K562 (cell line): Measurements from ENCODE around the gene CFAP58. TPM values are rescaled to one million over a fixed set of nuclear protein-coding genes. Genes with fewer than 3 reads are reported as not detected.

Experiments used
- ARID1B ChIP-seq: fragments of 450-650 bp; IDR thresholded peaks from 2 replicates; pipeline ENCODE4 v1.6.1; 2016; ENCODE audit warnings: antibody characterized with exemption, mild to moderate bottlenecking, inconsistent platforms
- BACH1 ChIP-seq: fragments of 200-800 bp; sonication (Bioruptor generic); IDR thresholded peaks from 2 replicates; pipeline ENCODE4 v1.6.1; 2016; ENCODE audit warnings: missing genetic modification characterization, missing compliant biosample characterization
- CBFA2T2 ChIP-seq: fragments of 450-650 bp; conservative IDR thresholded peaks from 2 replicates; pipeline ENCODE4 v1.6.1; 2017; ENCODE audit warnings: mild to moderate bottlenecking
- DACH1 ChIP-seq: fragments of 450-650 bp; IDR thresholded peaks from 2 replicates; pipeline ENCODE4 v1.6.1; 2018; ENCODE audit not compliant: partially characterized antibody
- HCFC1 ChIP-seq: IDR thresholded peaks from 2 replicates; pipeline ENCODE4 v1.6.1; 2012; ENCODE audit warnings: low read depth, low read length, improper control_type of control experiment
- ILF3 ChIP-seq: fragments of 450-650 bp; IDR thresholded peaks from 2 replicates; pipeline ENCODE4 v1.6.1; 2018; ENCODE audit warnings: antibody characterized with exemption, mild to moderate bottlenecking, moderate library complexity, borderline replicate concordance
- KDM5B ChIP-seq: fragments of 200-600 bp; sonication (generic); IDR thresholded peaks from 2 replicates; pipeline ENCODE4 v1.6.1; 2012; ENCODE audit warnings: low read depth, mild to moderate bottlenecking, moderate library complexity, low read length, control low read depth, inconsistent platforms; ENCODE audit not compliant: insufficient replicate concordance
- NBN ChIP-seq: fragments of 450-650 bp; IDR thresholded peaks from 2 replicates; pipeline ENCODE4 v1.6.1; 2016; ENCODE audit warnings: low read depth, mild to moderate bottlenecking
- NCOR1 ChIP-seq: fragments of 450-650 bp; IDR thresholded peaks from 2 replicates; pipeline ENCODE4 v1.6.1; 2016; ENCODE audit warnings: mild to moderate bottlenecking, moderate library complexity
- NFE2 ChIP-seq: IDR thresholded peaks from 2 replicates; pipeline ENCODE4 v1.6.1; 2014; ENCODE audit warnings: antibody characterized with exemption, low read depth
- RBFOX2 ChIP-seq: fragments of 200-400 bp; formaldehyde crosslinking; IDR thresholded peaks from 2 replicates; pipeline ENCODE4 v1.6.1; 2017; ENCODE audit warnings: low read depth, mild to moderate bottlenecking, low read length, moderate library complexity
- RBM34 ChIP-seq: fragments of 200-400 bp; formaldehyde crosslinking; IDR thresholded peaks from 2 replicates; pipeline ENCODE4 v1.6.1; 2018; ENCODE audit warnings: low read length, borderline replicate concordance; ENCODE audit not compliant: insufficient read depth
- STAT5A ChIP-seq: IDR thresholded peaks from 2 replicates; pipeline ENCODE4 v1.6.1; 2012; ENCODE audit warnings: low read length, inconsistent platforms, borderline replicate concordance
- TEAD4 ChIP-seq, 2 experiments: sonication (generic) in 1 of 2; formaldehyde crosslinking in 1 of 2; IDR thresholded peaks; 2 replicates each; pipeline versions ENCODE4 v1.6.1 to v1.8.0; 2012 to 2022; ENCODE audit warnings: borderline replicate concordance in 1 of 2, inconsistent platforms in 1 of 2, low read length in 1 of 2, mild to moderate bottlenecking in 1 of 2, missing genetic modification reagents in 1 of 2
- TOE1 ChIP-seq, 2 experiments: fragments of 450-650 bp in 1 of 2; sonication (generic) in 1 of 2; formaldehyde crosslinking in 1 of 2; IDR thresholded peaks; 2 replicates each; pipeline versions ENCODE4 v1.7.1 to v1.8.0; 2016 to 2022; ENCODE audit warnings: borderline replicate concordance in 2 of 2, mild to moderate bottlenecking in 2 of 2, antibody characterized with exemption in 1 of 2, inconsistent platforms in 1 of 2, low read depth in 1 of 2, missing genetic modification reagents in 1 of 2, moderate library complexity in 1 of 2
- ZFX ChIP-seq: sonication (generic); formaldehyde crosslinking; IDR thresholded peaks from 2 replicates; pipeline ENCODE4 v1.8.0; 2022; ENCODE audit warnings: mild to moderate bottlenecking, missing genetic modification reagents, moderate library complexity
- ZNF12 ChIP-seq: sonication (generic); formaldehyde crosslinking; IDR thresholded peaks from 2 replicates; pipeline ENCODE4 v1.4.0; 2020; ENCODE audit warnings: mild to moderate bottlenecking, missing genetic modification reagents
- ZNF175 ChIP-seq: fragments of 200-800 bp; sonication (Bioruptor generic); IDR thresholded peaks from 2 replicates; pipeline ENCODE4 v1.6.1; 2016; ENCODE audit warnings: low read depth, mild to moderate bottlenecking, missing genetic modification characterization, missing compliant biosample characterization
- ZNF696 ChIP-seq: fragments of 250-450 bp; sonication (Bioruptor Pico); conservative IDR thresholded peaks from 2 replicates; pipeline ENCODE4 v1.4.0; 2020; ENCODE audit warnings: mild to moderate bottlenecking, moderate library complexity
- ZSCAN32 ChIP-seq: fragments of 450-650 bp; formaldehyde crosslinking; IDR thresholded peaks from 2 replicates; pipeline ENCODE4 v1.4.0; 2020; ENCODE audit warnings: mild to moderate bottlenecking, moderate library complexity
- polyA plus RNA-seq, 8 experiments: library from polyadenylated mRNA; depleted of rRNA in 4 of 8; stranded (reverse) in 5 of 8; unstranded in 3 of 8; fragments of >200 nt; fragmentation: Nextera tagmentation in 2 of 8; fragmentation: Illumina TruSeq in 1 of 8; extraction: Ambion mirVana in 2 of 8; extraction: Trizol in 1 of 8; gene quantifications; 2 replicates each; pipeline versions ENCODE4 v1.2.1 to v1.2.3, GENCODE V29; 2011 to 2014; ENCODE audit warnings: inconsistent platforms in 1 of 8, missing spikeins in 1 of 8
- total RNA-seq, 7 experiments: library from RNA; depleted of rRNA in 6 of 7; stranded (reverse); fragments of >200 nt in 6 of 7; fragmentation: Illumina TruSeq in 2 of 7; extraction: Trizol in 2 of 7; gene quantifications; 2 replicates each; pipeline versions ENCODE4 v1.2.1 to v1.2.3, GENCODE V29; 2011 to 2021; ENCODE audit warnings: low replicate concordance in 1 of 7
- TF ChIP-seq, protein P1 (sequence below): sonication (generic); formaldehyde crosslinking; IDR thresholded peaks from 2 replicates; pipeline ENCODE4 v1.8.1; 2022; ENCODE audit warnings: missing genetic modification reagents
- TF ChIP-seq, protein P2 (sequence below), 2 experiments: fragments of 450-650 bp; conservative IDR thresholded peaks; 2 replicates each; pipeline ENCODE4 v1.6.1; 2017; ENCODE audit warnings: mild to moderate bottlenecking in 2 of 2, moderate library complexity in 2 of 2
- TF ChIP-seq, protein P3 (sequence below): fragments of 250-450 bp; sonication (Bioruptor Pico); IDR thresholded peaks from 2 replicates; pipeline ENCODE4 v1.4.0; 2020

The CFAP58 gene
- total and polyA plus RNA-seq, 9 of the 15 experiments (the other 6 are each of a cell fraction or from before 2014, with no cell fraction given): 0.08 to 2.0 (median 0.71) TPM

DNA sequence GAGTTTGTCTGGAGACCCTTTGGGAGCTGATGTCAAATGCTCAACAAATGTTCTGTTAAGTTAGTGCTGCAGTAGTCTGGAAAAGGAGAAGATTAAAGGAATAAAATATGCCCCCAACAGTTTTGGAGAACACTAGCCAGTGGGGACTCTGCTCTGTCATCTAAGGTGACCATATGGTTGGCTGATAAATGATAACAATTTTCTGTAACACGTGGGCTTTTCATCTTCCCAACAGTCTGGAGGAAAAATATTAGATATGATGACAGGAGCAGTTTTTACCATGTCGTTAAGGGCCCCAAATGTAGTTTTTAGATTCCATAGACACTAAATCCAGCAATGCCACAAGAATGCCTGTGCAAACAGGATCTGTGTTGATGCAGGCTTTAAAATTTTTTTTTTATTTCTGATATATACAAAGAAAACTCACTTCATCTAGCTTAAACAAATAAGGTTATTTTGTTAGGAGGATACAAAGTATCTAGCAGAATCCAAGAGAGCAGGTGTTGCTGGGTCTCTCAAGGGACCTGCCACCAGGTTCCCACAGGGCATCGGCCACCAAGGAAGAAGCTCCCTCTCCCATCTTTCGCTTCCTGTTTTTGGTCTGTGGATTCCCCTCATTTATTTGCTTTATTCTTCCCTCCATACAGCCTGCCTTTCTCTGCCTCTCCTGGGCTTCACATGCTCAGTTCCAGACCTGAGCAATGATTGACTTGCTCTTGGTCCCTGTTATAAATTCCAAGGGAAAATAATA, 6.2 kb upstream of the CFAP58 start (continued):
- TF ChIP-seq KDM5B (no peak), ZSCAN32 (CRISPR knock-in tag) (no peak), NBN (no peak), ZNF175 (CRISPR knock-in tag) (no peak), RBFOX2 (no peak), BACH1 (no peak), TEAD4 (IDR thresholded peaks at IDR 0.05; ENCODE audit: low read length) (peak; percentile 49), TEAD4 (CRISPR knock-in tag; IDR thresholded peaks at IDR 0.05; ENCODE audit: borderline replicate concordance) (no peak), RBM34 (no peak), CBFA2T2 (peak; percentile 35), ARID1B (peak; percentile 80), ZFX (CRISPR knock-in tag) (no peak), HCFC1 (no peak), NCOR1 (peak; percentile 42; the same call in 1 of the 2 replicates), NFE2 (peak; percentile 29; the same call in 1 of the 2 replicates), STAT5A (no peak), ZNF696 (CRISPR knock-in tag) (no peak), ILF3 (no peak), DACH1 (no peak), TOE1 (IDR thresholded peaks at IDR 0.05; ENCODE audit: borderline replicate concordance) (no peak), TOE1 (CRISPR knock-in tag; IDR thresholded peaks at IDR 0.05; ENCODE audit: borderline replicate concordance, low read depth) (no peak), ZNF12 (CRISPR knock-in tag) (no peak)
- TF ChIP-seq, protein P1, sequence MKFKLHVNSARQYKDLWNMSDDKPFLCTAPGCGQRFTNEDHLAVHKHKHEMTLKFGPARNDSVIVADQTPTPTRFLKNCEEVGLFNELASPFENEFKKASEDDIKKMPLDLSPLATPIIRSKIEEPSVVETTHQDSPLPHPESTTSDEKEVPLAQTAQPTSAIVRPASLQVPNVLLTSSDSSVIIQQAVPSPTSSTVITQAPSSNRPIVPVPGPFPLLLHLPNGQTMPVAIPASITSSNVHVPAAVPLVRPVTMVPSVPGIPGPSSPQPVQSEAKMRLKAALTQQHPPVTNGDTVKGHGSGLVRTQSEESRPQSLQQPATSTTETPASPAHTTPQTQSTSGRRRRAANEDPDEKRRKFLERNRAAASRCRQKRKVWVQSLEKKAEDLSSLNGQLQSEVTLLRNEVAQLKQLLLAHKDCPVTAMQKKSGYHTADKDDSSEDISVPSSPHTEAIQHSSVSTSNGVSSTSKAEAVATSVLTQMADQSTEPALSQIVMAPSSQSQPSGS: no peak
- TF ChIP-seq, protein P2, sequence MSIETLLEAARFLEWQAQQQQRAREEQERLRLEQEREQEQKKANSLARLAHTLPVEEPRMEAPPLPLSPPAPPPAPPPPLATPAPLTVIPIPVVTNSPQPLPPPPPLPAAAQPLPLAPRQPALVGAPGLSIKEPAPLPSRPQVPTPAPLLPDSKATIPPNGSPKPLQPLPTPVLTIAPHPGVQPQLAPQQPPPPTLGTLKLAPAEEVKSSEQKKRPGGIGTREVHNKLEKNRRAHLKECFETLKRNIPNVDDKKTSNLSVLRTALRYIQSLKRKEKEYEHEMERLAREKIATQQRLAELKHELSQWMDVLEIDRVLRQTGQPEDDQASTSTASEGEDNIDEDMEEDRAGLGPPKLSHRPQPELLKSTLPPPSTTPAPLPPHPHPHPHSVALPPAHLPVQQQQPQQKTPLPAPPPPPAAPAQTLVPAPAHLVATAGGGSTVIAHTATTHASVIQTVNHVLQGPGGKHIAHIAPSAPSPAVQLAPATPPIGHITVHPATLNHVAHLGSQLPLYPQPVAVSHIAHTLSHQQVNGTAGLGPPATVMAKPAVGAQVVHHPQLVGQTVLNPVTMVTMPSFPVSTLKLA (conservative IDR thresholded peaks at IDR 0.05): peak; percentile 64 to 78
- TF ChIP-seq, protein P3, sequence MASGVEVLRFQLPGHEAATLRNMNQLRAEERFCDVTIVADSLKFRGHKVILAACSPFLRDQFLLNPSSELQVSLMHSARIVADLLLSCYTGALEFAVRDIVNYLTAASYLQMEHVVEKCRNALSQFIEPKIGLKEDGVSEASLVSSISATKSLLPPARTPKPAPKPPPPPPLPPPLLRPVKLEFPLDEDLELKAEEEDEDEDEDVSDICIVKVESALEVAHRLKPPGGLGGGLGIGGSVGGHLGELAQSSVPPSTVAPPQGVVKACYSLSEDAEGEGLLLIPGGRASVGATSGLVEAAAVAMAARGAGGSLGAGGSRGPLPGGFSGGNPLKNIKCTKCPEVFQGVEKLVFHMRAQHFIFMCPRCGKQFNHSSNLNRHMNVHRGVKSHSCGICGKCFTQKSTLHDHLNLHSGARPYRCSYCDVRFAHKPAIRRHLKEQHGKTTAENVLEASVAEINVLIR (CRISPR knock-in tag): no peak
